BJ (cell line): ENCODE data around the gene ETNK2. TPM values are rescaled to one million over a fixed set of nuclear protein-coding genes. Genes with fewer than 3 reads are reported as not detected.

ENCODE experiments used
- CTCF ChIA-PET: fragments of 350-600 bp; formaldehyde crosslinking; extraction: SDS; loops from one replicate; lab custom pipeline; 2021; ENCODE audit warnings: antibody characterized with exemption, inconsistent platforms; lab: Yijun Ruan, JAX
- POLR2A ChIA-PET: fragments of 300-600 bp; sonication (Branson Sonifier 250); formaldehyde crosslinking; extraction: SDS; loops from one replicate; lab custom pipeline; 2021; ENCODE audit warnings: antibody characterized with exemption; lab: Charles Lee
- DNase-seq: peaks from one replicate; pipeline ENCODE4 v3.0.0-alpha.2; 2011; ENCODE audit warnings: low read depth
- H3K27me3 ChIP-seq: 2 replicates; pipeline ENCODE4 v1.6.0; 2011; ENCODE audit warnings: low read length; ENCODE audit not compliant: control insufficient read depth, insufficient read depth
- H3K36me3 ChIP-seq: 2 replicates; pipeline ENCODE4 v1.5.1; 2011; ENCODE audit warnings: low read length; ENCODE audit not compliant: control insufficient read depth, insufficient read depth
- H3K4me3 ChIP-seq: 2 replicates; pipeline ENCODE4 v1.5.1; 2011; ENCODE audit warnings: low read depth, mild to moderate bottlenecking, control low read depth, low read length
- CTCF ChIP-seq: IDR thresholded peaks from 2 replicates; pipeline ENCODE4 v1.5.1; 2011; ENCODE audit warnings: low read depth, mild to moderate bottlenecking, control low read depth, inconsistent platforms, low read length, moderate library complexity; ENCODE audit not compliant: insufficient read depth
- polyA plus RNA-seq: library from polyadenylated mRNA; depleted of rRNA; stranded (reverse); fragments of >200 nt; gene quantifications from 2 replicates; pipeline ENCODE4 v1.2.3, GENCODE V29; 2011

Gene ETNK2
- polyA plus RNA-seq, 1 experiment = 30.7 TPM

GRCh38 chr1:204134103-204134502 lies 17.7 kb downstream of the ETNK2 start:
- POLR2A ChIA-PET = no interaction called here
- CTCF ChIA-PET = interaction anchor here (14.9 kb wide), 1 partner anchor 267 kb away, joined by 456 read pairs; the partner anchor contains the start of gene SNRPE
- H3K36me3 ChIP-seq = peaks cover 5% of the 10 kb centered on the region
- no peak overlapping the region for H3K4me3 ChIP-seq
- no peaks in the 10 kb centered on the region for H3K27me3 ChIP-seq
- no peak for TF ChIP-seq CTCF
- DNase-seq = no peak

- Histone ChIP-seq H3K27me3 (no peaks in the 10 kb centered on the region), H3K36me3 (peaks cover 5% of the 10 kb centered on the region), H3K4me3 (no peak overlapping the region)
- ChIA-PET CTCF (interaction anchor here (1.1 to 14.9 kb wide), 5 partner anchors 17 to 265 kb away, joined by 3 to 456 read pairs (median 30); partner anchors contain the start of genes ETNK2 and SNRPE), POLR2A (no interaction called here)
- no peak for DNase-seq
- no peak for TF ChIP-seq CTCF
These were observed 19.1 kb downstream of the ETNK2 start for GRCh38 chr1:204132718-204133117.

GRCh38 chr1:204131978-204132377 lies 19.9 kb downstream of the ETNK2 start:
- Histone ChIP-seq H3K27me3 (no peaks in the 10 kb centered on the region), H3K36me3 (peaks cover 5% of the 10 kb centered on the region), H3K4me3 (no peak overlapping the region)
- no peak for DNase-seq
- ChIA-PET POLR2A (no interaction called here), CTCF (interaction anchor here (1.1 to 14.9 kb wide), 7 partner anchors 17 to 274 kb away, joined by 3 to 456 read pairs (median 23); partner anchors contain the start of genes ETNK2 and SNRPE)
- no peak for TF ChIP-seq CTCF

- H3K36me3 ChIP-seq = peaks cover 5% of the 10 kb centered on the region
- TF ChIP-seq CTCF = peak; percentile 49
- peak; percentile 57 for DNase-seq
- H3K4me3 ChIP-seq = no peak overlapping the region
- ChIA-PET POLR2A (interaction anchor here (0.6 kb wide), 1 partner anchor 510 kb away, joined by 3 read pairs; no protein-coding TSS in a partner anchor), CTCF (interaction anchor here (0.8 to 14.9 kb wide), 12 partner anchors 8 to 300 kb away, joined by 3 to 456 read pairs (median 6); partner anchors contain the start of genes ETNK2 and SNRPE)
- H3K27me3 ChIP-seq = no peaks in the 10 kb centered on the region
These were observed 20.6 kb downstream of the ETNK2 start for GRCh38 chr1:204130981-204131892.

- POLR2A ChIA-PET = no interaction called here
- Histone ChIP-seq H3K4me3 (no peak overlapping the region), H3K36me3 (peaks cover 7% of the 10 kb centered on the region), H3K27me3 (no peaks in the 10 kb centered on the region)
- DNase-seq = no peak
- no peak for TF ChIP-seq CTCF
- CTCF ChIA-PET = interaction anchor here (0.5 to 14.9 kb wide), 12 partner anchors 9 to 272 kb away, joined by 3 to 456 read pairs (median 14); partner anchors contain the start of genes ETNK2 and SNRPE
These were observed 21.7 kb downstream of the ETNK2 start for GRCh38 chr1:204130178-204130577.
